Fibroblast of the aortic adventitia (primary cell): ENCODE data around the gene CCDC142. TPM values are rescaled to one million over a fixed set of nuclear protein-coding genes. Genes with fewer than 3 reads are reported as not detected.

Source experiments
- DNase-seq: peaks from one replicate; pipeline ENCODE4 v3.0.0-alpha.2; 2010; ENCODE audit warnings: low read depth
- H3K4me3 ChIP-seq: 2 replicates; pipeline ENCODE4 v1.5.1; 2011; ENCODE audit warnings: low read depth, mild to moderate bottlenecking, control low read depth, low read length, moderate library complexity
- total RNA-seq: library from RNA; depleted of rRNA; stranded (reverse); fragments of >200 nt; gene quantifications from 2 replicates; pipeline ENCODE4 v1.2.3, GENCODE V29; 2012; ENCODE audit warnings: low replicate concordance
- TF ChIP-seq, protein P1 (sequence below): IDR thresholded peaks from 2 replicates; pipeline ENCODE4 v1.5.1; 2011; ENCODE audit warnings: mild to moderate bottlenecking, low read length, control low read depth, inconsistent platforms; ENCODE audit not compliant: insufficient read depth

The CCDC142 gene
- total RNA-seq, 1 donor: 27.7 TPM

- TF ChIP-seq, protein P1, sequence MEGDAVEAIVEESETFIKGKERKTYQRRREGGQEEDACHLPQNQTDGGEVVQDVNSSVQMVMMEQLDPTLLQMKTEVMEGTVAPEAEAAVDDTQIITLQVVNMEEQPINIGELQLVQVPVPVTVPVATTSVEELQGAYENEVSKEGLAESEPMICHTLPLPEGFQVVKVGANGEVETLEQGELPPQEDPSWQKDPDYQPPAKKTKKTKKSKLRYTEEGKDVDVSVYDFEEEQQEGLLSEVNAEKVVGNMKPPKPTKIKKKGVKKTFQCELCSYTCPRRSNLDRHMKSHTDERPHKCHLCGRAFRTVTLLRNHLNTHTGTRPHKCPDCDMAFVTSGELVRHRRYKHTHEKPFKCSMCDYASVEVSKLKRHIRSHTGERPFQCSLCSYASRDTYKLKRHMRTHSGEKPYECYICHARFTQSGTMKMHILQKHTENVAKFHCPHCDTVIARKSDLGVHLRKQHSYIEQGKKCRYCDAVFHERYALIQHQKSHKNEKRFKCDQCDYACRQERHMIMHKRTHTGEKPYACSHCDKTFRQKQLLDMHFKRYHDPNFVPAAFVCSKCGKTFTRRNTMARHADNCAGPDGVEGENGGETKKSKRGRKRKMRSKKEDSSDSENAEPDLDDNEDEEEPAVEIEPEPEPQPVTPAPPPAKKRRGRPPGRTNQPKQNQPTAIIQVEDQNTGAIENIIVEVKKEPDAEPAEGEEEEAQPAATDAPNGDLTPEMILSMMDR: peak; percentile 51
- peak; percentile 98 for DNase-seq
- H3K4me3 ChIP-seq: peak within 1 kb of the TSS; percentile 100
Measured at GRCh38 chr2:74507145-74507925, 24.5 kb upstream of the CCDC142 start, which contains the start of gene PCGF1. TSS of gene PCGF1 (minus strand) at chr2:74507695. CDS start at chr2:74507668, 27 bp downstream.

GRCh38 chr2:74505448-74506246 lies 22.8 kb upstream of the CCDC142 start:
- TF ChIP-seq, protein P1: no peak
- DNase-seq: no peak
- H3K4me3 ChIP-seq: peak overlapping the region; percentile 52

- H3K4me3 ChIP-seq: peak overlapping the region; percentile 69
- no peak for DNase-seq
- TF ChIP-seq, protein P1: no peak
Measured at GRCh38 chr2:74504591-74504990, 21.8 kb upstream of the CCDC142 start.

- no peak for DNase-seq
- H3K4me3 ChIP-seq: peak overlapping the region; percentile 69
- TF ChIP-seq, protein P1: no peak
Measured at GRCh38 chr2:74503506-74504475, 21.0 kb upstream of the CCDC142 start.

- TF ChIP-seq, protein P1: peak; percentile 29
- DNase-seq: peak; percentile 86
- H3K4me3 ChIP-seq: peak overlapping the region; percentile 69
Measured at GRCh38 chr2:74502720-74503505, 20.1 kb upstream of the CCDC142 start.
